ENCODE results near the gene GNMT.

The GNMT gene

DNA sequence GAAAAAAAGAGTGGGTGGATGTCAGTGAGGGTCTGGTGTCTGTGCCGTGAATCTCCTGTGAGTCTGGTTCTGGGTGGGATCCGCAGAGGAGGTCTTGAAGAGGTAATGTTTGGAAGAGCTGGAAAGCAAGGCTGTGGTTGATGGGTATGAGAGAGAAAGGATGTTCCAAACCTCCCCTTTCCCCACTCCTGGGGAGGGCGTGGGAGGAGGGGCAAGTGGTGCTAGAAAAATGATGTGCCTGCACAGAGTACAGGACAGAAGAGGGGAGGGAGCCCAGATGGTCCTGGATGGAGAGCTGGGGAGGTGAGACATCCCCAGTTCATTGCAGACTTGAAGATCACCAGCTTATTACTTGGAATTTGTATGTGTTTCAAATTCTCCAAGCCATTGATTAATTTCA lies 28.1 kb upstream of the GNMT start:
- Histone ChIP-seq H3K27ac (replicated peaks) (peak overlapping the region; percentile 29), H3K4me3 (replicated peaks; ENCODE audit: insufficient read depth, low read length) (peak overlapping the region; percentile 21)

GRCh38 chr6:42933205-42933604 lies 27.3 kb upstream of the GNMT start:
- TF ChIP-seq REST (IDR thresholded peaks at IDR 0.05; ENCODE audit: insufficient replicate concordance, low read depth) (no peak), CTCF (IDR thresholded peaks at IDR 0.05; ENCODE audit: insufficient read depth, low read length) (no peak), SPI1 (IDR thresholded peaks at IDR 0.05; ENCODE audit: borderline replicate concordance, low read depth) (peak; percentile 87; the same call in 1 of the 2 replicates), GABPA (IDR thresholded peaks at IDR 0.05; ENCODE audit: low read depth) (0 out of 2 replicates have a peak, but pooled peaks have one; percentile 27), POLR2AphosphoS5 (IDR thresholded peaks at IDR 0.05; ENCODE audit: low read depth) (peak; percentile 32; the same call in 1 of the 2 replicates)
- peak overlapping the region; percentile 29; the same call in 1 of the 2 replicates for H3K27ac ChIP-seq (replicated peaks)
- H3K4me3 ChIP-seq (replicated peaks; ENCODE audit: insufficient read depth, low read length): peak overlapping the region; percentile 21
- DNase-seq (ENCODE audit: low read depth in 1 of 2, low spot score in 1 of 2): peak; percentile 67 to 81
- no peaks in the 10 kb centered on the region for H3K27me3 ChIP-seq (ENCODE audit: insufficient read depth, poor library complexity, severe bottlenecking)

More for the DNA sequence above, 28.1 kb upstream of the GNMT start:
- DNase-seq (ENCODE audit: low read depth in 1 of 2, low spot score in 1 of 2): no peak
- no peak for TF ChIP-seq SPI1 (IDR thresholded peaks at IDR 0.05; ENCODE audit: borderline replicate concordance, low read depth)
- TF ChIP-seq GABPA (IDR thresholded peaks at IDR 0.05; ENCODE audit: low read depth): no peak
- no peak for TF ChIP-seq POLR2AphosphoS5 (IDR thresholded peaks at IDR 0.05; ENCODE audit: low read depth)
- no peak for TF ChIP-seq REST (IDR thresholded peaks at IDR 0.05; ENCODE audit: insufficient replicate concordance, low read depth)
- no peak for TF ChIP-seq CTCF (IDR thresholded peaks at IDR 0.05; ENCODE audit: insufficient read depth, low read length)
- no peaks in the 10 kb centered on the region for H3K27me3 ChIP-seq (ENCODE audit: insufficient read depth, poor library complexity, severe bottlenecking)

GRCh38 chr6:42935322-42935721 lies 25.2 kb upstream of the GNMT start:
- peak; percentile 82 to 91 for DNase-seq (ENCODE audit: low read depth in 1 of 2, low spot score in 1 of 2)
- Histone ChIP-seq H3K27ac (replicated peaks) (no peak overlapping the region), H3K4me3 (replicated peaks; ENCODE audit: insufficient read depth, low read length) (no peak overlapping the region), H3K27me3 (ENCODE audit: insufficient read depth, poor library complexity, severe bottlenecking) (no peaks in the 10 kb centered on the region)
- TF ChIP-seq REST (IDR thresholded peaks at IDR 0.05; ENCODE audit: insufficient replicate concordance, low read depth) (no peak), POLR2AphosphoS5 (IDR thresholded peaks at IDR 0.05; ENCODE audit: low read depth) (peak; percentile 64), GABPA (IDR thresholded peaks at IDR 0.05; ENCODE audit: low read depth) (no peak), SPI1 (IDR thresholded peaks at IDR 0.05; ENCODE audit: borderline replicate concordance, low read depth) (peak; percentile 90), CTCF (IDR thresholded peaks at IDR 0.05; ENCODE audit: insufficient read depth, low read length) (no peak)

Data from HL-60 (cell line).